VCaP (cell line): ENCODE measurements around the gene NXN.
"Not testable (repeated sequence)": the region's sequence is repeated elsewhere in the genome, so short reads cannot be mapped to it uniquely, and the experiment has no call there.

Source experiments
- H3K27ac ChIP-seq: fragments of 450-650 bp; 2 replicates; pipeline ENCODE4 v1.5.1; 2017
- TF ChIP-seq, protein P1 (sequence below): fragments of 450-650 bp; conservative IDR thresholded peaks from 2 replicates; pipeline ENCODE4 v1.5.1; 2017; ENCODE audit warnings: mild to moderate bottlenecking, moderate library complexity

Gene NXN

DNA sequence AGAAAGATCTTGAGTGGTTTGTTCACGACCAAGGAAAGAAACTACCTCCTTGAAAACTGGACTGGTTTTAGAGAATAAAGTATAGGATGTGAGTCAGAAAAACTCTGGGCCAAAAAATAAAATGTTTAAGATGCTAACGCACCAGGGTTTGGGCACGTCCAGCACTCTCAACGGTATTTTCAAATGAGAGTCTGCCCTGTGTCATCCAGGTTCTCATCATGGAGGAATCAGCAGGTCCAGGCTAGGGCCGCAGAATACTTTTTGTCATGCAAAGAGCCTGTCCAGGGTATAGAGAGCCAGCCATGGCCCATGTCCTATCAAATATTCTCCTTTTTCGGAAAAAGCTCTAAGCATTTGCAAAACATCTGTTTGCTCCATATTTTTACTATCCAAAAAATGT is 2.4 kb downstream of the NXN start:
- no peak overlapping the region for H3K27ac ChIP-seq
- TF ChIP-seq, protein P1, sequence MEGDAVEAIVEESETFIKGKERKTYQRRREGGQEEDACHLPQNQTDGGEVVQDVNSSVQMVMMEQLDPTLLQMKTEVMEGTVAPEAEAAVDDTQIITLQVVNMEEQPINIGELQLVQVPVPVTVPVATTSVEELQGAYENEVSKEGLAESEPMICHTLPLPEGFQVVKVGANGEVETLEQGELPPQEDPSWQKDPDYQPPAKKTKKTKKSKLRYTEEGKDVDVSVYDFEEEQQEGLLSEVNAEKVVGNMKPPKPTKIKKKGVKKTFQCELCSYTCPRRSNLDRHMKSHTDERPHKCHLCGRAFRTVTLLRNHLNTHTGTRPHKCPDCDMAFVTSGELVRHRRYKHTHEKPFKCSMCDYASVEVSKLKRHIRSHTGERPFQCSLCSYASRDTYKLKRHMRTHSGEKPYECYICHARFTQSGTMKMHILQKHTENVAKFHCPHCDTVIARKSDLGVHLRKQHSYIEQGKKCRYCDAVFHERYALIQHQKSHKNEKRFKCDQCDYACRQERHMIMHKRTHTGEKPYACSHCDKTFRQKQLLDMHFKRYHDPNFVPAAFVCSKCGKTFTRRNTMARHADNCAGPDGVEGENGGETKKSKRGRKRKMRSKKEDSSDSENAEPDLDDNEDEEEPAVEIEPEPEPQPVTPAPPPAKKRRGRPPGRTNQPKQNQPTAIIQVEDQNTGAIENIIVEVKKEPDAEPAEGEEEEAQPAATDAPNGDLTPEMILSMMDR: no peak

DNA sequence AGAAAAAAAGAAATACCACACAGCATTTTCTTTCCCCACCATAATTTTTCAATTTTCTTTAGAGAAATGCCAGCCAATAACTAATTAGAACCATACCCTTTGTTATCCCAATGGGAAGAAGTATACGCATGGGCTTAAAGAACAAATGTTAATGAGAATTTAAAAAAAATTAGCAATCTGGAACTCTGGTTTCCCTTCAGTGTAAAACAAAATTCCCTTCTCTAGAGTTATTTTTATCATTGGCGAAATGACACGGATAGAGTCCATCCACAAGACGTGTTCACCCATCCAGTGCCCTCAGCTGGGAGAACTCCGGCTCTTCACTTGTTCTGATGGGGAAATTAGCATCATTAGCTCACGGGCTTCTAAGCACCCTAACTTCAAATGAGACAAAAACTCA is 3.3 kb downstream of the NXN start:
- TF ChIP-seq, protein P1: no peak
- no peak overlapping the region for H3K27ac ChIP-seq

DNA sequence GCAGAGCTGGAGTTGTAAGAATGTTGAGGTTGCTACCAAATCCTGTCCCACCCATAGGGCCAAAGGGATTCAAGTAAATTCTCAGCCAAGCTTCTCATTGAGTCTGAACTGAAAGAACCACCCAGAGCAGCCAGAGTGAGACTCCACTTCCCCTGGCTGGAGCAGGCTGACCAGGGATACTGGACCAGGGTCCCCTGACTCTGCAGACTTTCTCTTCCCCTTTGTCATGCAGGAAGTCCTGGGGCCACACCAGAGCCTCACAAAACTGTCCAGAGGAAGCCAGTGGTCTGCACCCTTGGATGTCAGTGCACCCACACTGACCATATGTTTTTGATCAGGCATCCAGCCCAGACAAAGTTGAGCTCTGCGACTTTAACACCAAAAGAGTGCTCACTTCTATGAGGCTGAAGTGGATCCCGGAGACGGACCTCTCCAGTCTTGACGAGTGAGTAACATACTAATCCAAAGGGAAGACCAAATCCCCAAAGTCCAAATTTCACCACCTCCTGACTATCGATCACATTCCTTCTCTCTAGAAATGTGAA is 4.1 kb downstream of the NXN start:
- TF ChIP-seq, protein P1: no peak

DNA sequence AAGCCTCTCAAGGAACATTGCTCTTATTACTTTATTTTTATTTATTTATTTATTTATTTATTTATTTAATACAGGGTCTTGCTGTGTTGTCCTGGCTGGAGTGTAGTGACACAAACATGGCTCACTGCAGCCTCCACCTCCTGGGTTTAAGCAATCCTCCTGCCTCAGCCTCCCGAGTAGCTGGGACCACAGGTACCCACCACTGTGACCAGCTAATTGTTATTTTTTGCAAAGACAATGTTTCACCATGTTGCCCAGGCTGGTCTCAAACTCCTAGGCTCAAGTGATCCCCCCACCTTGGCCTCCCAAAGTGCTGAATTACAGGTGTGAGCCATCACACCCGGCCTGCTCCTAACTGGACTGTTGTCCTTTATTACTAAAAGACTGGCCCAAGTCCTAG is 4.8 kb downstream of the NXN start:
- H3K27ac ChIP-seq: not testable (repeated sequence)

More for the DNA sequence above, 4.1 kb downstream of the NXN start:
- H3K27ac ChIP-seq: no peak overlapping the region

DNA sequence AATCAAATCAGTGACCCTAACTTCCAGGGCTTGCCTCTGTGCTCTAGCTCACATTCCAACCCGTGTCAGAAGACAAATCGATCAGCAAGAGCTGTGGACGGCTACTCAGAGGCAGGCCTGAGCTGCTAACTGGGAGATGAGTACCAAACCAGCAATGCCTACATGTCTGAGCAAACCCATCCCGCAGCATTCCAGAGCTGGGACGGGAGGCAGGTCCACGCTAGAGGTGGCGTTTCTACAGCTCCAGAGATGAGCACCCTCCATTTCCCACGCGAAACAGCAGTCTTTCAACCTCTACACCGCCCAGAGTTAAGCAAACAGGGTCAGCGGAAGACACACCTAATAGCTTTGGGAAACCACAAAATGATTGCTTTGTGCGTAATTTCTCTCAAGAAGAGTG is 6.5 kb downstream of the NXN start:
- H3K27ac ChIP-seq: no peak overlapping the region

DNA sequence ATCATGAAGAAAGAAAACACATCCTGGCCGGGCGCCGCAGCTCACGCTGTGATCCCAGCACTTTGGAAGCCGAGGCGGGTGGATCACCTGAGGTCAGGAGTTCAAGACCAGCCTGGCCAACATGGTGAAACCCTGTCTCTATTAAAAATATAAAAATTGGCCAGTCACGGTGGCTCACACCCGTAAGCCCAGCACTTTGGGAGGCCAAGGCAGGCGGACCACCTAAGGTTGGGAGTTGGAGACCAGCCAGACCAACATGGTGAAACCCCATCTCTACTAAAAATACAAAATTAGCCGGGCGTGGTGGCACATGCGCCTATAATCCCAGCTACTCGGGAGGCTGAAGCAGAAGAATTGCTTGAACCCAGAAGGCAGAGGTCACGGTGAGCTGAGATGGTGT is 7.7 kb downstream of the NXN start:
- H3K27ac ChIP-seq: not testable (repeated sequence)

More for the DNA sequence above, 6.5 kb downstream of the NXN start:
- TF ChIP-seq, protein P1: no peak

DNA sequence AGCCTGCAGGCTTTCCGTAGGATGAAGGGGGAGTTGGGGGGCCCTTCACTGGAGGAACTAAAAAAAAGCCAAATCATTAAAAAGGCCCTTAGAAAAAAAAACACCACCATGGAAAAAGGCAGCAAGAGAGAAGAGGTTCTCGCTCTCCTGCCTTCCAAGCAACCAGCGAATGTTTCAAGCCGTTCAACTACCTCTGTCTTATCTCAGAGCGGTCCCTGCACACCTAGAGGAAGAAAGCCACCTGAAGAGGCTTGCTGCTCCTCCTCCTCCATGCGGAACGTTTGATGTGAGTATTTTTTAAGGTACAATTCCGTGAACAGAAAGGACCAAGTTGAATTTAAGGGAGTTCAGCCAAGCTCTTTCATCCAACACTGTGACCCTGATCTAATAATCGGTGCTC is 9.2 kb downstream of the NXN start:
- H3K27ac ChIP-seq: no peak overlapping the region
- TF ChIP-seq, protein P1: no peak

DNA sequence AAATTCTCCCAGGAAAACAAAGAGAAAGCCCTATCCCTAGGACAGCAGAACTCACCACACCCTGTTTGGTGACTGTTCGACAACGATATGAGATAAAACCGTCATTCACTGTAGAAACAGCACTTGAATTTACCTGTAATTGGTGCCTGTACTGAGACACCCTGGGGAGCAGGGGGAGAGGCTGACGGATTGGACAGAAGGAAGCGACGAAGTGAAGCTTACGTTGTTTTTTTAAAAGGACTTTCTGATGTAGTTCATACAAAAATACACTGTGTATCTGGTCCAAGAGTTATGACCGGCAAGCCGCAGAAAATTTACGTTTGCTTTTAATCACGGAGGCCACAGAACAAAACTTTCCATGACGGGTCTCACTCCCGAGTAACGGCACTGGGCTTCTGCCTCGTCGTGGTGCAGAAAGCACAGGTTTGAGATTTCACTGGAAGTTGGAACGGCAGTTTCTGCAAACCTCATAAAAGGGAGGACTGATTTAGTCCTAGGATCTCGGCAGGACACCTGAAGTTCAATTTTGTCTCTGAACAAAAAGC is 9.7 kb downstream of the NXN start:
- H3K27ac ChIP-seq: no peak overlapping the region
- TF ChIP-seq, protein P1: no peak
